GM12878 (cell line): ENCODE results near the gene SVOP.

Source experiments
- FOXM1 ChIP-seq: IDR thresholded peaks from 2 replicates; pipeline ENCODE4 v1.6.1; 2012; ENCODE audit warnings: low read depth, mild to moderate bottlenecking, inconsistent platforms, low read length, moderate library complexity
- HCFC1 ChIP-seq: fragments of 150-350 bp; IDR thresholded peaks from 2 replicates; pipeline ENCODE4 v1.6.1; 2014; ENCODE audit warnings: low read length
- IKZF1 ChIP-seq: fragments of 450-650 bp; conservative IDR thresholded peaks from 2 replicates; pipeline ENCODE4 v1.6.1; 2017; ENCODE audit warnings: antibody characterized with exemption, mild to moderate bottlenecking
- MXI1 ChIP-seq: fragments of 150-350 bp; IDR thresholded peaks from 2 replicates; pipeline ENCODE4 v1.6.1; 2011; ENCODE audit warnings: low read depth, mild to moderate bottlenecking, inconsistent platforms, low read length, improper control_type of control experiment
- NFIC ChIP-seq: IDR thresholded peaks from 2 replicates; pipeline ENCODE4 v1.6.1; 2012; ENCODE audit warnings: low read depth, mild to moderate bottlenecking, inconsistent platforms, low read length, moderate library complexity
- POLR2A ChIP-seq: IDR thresholded peaks from 2 replicates; pipeline ENCODE4 v1.6.1; 2011; ENCODE audit warnings: low read depth, mild to moderate bottlenecking, low read length
- SRF ChIP-seq, 2 experiments: IDR thresholded peaks; 2 replicates each; pipeline ENCODE4 v1.6.1; 2011; ENCODE audit warnings: low read depth in 2 of 2, low read length in 2 of 2, mild to moderate bottlenecking in 1 of 2, moderate library complexity in 1 of 2
- TAF1 ChIP-seq: IDR thresholded peaks from 2 replicates; pipeline ENCODE4 v1.6.1; 2011; ENCODE audit warnings: mild to moderate bottlenecking, low read depth, low read length, borderline replicate concordance
- TARDBP ChIP-seq: IDR thresholded peaks from 2 replicates; pipeline ENCODE4 v1.6.1; 2016; ENCODE audit warnings: borderline replicate concordance
- ZNF217 ChIP-seq: fragments of 450-650 bp; IDR thresholded peaks from 2 replicates; pipeline ENCODE4 v1.6.1; 2017; ENCODE audit warnings: antibody characterized with exemption, mild to moderate bottlenecking
- TF ChIP-seq, protein P1 (sequence below), 3 experiments: IDR thresholded peaks in 2 of 3; conservative IDR thresholded peaks in 1 of 3; 2 replicates each; pipeline ENCODE4 v1.5.1; 2011; ENCODE audit warnings: low read depth in 3 of 3, low read length in 3 of 3, mild to moderate bottlenecking in 3 of 3, control low read depth in 2 of 3, moderate library complexity in 2 of 3, inconsistent platforms in 1 of 3, mixed read lengths in 1 of 3; ENCODE audit not compliant: control insufficient read depth in 2 of 3, insufficient read depth in 1 of 3; ENCODE audit errors: extremely low read depth in 1 of 3
- TF ChIP-seq, protein P2 (sequence below): IDR thresholded peaks from 2 replicates; pipeline ENCODE4 v1.6.1; 2012; ENCODE audit warnings: mild to moderate bottlenecking, low read depth, low read length
- TF ChIP-seq, protein P3 (sequence below): IDR thresholded peaks from 2 replicates; pipeline ENCODE4 v1.6.1; 2011; ENCODE audit warnings: borderline replicate concordance, low read depth, mild to moderate bottlenecking, moderate library complexity, low read length; ENCODE audit not compliant: insufficient read depth, poor library complexity, severe bottlenecking

DNA sequence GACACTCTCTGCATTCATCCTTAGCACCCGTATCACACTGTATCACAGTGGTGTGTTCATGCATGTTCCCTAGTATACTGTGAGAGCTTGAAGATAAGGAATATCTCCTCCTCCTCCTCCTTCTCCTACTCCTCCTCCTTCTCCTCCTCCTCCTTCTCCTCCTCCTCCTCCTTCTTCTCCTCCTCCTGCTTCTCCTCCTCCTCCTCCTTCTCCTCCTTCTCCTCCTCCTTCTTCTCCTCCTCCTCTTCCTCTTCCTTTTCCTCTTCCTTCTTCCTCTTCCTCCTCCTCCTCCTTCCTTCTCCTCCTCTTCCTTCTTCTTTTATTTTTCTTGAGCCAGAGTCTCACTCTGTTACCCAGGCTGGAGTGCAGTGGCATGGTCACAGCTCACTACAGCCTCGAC lies 113.9 kb downstream of the SVOP start:
- no peak for TF ChIP-seq SRF (IDR thresholded peaks at IDR 0.05; ENCODE audit: low read depth in 2 of 2, low read length in 2 of 2)
- TF ChIP-seq, protein P1, sequence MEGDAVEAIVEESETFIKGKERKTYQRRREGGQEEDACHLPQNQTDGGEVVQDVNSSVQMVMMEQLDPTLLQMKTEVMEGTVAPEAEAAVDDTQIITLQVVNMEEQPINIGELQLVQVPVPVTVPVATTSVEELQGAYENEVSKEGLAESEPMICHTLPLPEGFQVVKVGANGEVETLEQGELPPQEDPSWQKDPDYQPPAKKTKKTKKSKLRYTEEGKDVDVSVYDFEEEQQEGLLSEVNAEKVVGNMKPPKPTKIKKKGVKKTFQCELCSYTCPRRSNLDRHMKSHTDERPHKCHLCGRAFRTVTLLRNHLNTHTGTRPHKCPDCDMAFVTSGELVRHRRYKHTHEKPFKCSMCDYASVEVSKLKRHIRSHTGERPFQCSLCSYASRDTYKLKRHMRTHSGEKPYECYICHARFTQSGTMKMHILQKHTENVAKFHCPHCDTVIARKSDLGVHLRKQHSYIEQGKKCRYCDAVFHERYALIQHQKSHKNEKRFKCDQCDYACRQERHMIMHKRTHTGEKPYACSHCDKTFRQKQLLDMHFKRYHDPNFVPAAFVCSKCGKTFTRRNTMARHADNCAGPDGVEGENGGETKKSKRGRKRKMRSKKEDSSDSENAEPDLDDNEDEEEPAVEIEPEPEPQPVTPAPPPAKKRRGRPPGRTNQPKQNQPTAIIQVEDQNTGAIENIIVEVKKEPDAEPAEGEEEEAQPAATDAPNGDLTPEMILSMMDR (IDR thresholded peaks at IDR 0.05 in 2 of 3, conservative IDR thresholded peaks at IDR 0.05 in 1 of 3; ENCODE audit: control insufficient read depth in 2 of 3, extremely low read depth in 1 of 3, insufficient read depth in 1 of 3, low read depth in 3 of 3, low read length in 3 of 3), result no peak
- TF ChIP-seq ZNF217, result no peak
- no peak for TF ChIP-seq HCFC1
- TF ChIP-seq POLR2A, result no peak
- no peak for TF ChIP-seq TAF1
- no peak for TF ChIP-seq FOXM1
- TF ChIP-seq, protein P2, sequence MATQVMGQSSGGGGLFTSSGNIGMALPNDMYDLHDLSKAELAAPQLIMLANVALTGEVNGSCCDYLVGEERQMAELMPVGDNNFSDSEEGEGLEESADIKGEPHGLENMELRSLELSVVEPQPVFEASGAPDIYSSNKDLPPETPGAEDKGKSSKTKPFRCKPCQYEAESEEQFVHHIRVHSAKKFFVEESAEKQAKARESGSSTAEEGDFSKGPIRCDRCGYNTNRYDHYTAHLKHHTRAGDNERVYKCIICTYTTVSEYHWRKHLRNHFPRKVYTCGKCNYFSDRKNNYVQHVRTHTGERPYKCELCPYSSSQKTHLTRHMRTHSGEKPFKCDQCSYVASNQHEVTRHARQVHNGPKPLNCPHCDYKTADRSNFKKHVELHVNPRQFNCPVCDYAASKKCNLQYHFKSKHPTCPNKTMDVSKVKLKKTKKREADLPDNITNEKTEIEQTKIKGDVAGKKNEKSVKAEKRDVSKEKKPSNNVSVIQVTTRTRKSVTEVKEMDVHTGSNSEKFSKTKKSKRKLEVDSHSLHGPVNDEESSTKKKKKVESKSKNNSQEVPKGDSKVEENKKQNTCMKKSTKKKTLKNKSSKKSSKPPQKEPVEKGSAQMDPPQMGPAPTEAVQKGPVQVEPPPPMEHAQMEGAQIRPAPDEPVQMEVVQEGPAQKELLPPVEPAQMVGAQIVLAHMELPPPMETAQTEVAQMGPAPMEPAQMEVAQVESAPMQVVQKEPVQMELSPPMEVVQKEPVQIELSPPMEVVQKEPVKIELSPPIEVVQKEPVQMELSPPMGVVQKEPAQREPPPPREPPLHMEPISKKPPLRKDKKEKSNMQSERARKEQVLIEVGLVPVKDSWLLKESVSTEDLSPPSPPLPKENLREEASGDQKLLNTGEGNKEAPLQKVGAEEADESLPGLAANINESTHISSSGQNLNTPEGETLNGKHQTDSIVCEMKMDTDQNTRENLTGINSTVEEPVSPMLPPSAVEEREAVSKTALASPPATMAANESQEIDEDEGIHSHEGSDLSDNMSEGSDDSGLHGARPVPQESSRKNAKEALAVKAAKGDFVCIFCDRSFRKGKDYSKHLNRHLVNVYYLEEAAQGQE, result no peak
- no peak for TF ChIP-seq TARDBP
- TF ChIP-seq MXI1, result no peak
- no peak for TF ChIP-seq NFIC
- TF ChIP-seq IKZF1, result no peak
- TF ChIP-seq, protein P3, sequence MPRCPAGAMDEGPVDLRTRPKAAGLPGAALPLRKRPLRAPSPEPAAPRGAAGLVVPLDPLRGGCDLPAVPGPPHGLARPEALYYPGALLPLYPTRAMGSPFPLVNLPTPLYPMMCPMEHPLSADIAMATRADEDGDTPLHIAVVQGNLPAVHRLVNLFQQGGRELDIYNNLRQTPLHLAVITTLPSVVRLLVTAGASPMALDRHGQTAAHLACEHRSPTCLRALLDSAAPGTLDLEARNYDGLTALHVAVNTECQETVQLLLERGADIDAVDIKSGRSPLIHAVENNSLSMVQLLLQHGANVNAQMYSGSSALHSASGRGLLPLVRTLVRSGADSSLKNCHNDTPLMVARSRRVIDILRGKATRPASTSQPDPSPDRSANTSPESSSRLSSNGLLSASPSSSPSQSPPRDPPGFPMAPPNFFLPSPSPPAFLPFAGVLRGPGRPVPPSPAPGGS, result no peak
